ENCODE measurements around the gene AKAP11. TPM values are rescaled to one million over a fixed set of nuclear protein-coding genes. Genes with fewer than 3 reads are reported as not detected.

Gene AKAP11
- total and polyA plus RNA-seq, 2 of the 4 experiments (the other 2 are of a cell fraction): 8.0 to 19.7 TPM

DNA sequence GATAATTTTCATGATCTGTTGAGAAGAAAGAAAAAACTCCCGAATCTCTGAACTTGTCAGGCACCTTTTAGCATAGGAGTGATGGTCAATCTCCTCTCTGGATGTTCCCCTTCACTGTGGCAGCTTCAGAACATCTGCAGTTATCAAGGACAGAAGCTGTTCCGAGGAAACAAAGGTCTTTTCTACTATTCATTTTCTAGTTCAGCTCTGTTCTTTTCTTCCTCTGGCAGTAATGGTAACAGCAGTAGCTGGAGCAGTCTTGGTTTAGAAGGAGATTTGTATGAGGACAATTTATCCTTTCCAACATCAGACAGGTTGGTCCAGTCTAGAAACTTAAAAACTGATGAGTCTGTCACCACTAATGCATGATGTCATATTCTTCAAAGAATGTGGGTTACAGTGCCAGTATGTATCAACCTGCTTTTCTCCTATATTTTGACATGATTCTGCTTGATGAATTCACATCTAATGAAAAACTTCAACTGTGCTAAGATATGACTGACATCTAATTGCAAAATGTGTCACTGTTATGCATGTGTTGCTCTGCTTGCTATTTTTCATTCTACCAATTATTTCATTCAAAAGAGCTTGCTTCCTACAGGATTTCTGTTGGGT lies 41.0 kb downstream of the AKAP11 start:
- H3K4ac ChIP-seq (ENCODE audit: low read depth, low read length): no peak overlapping the region
- H2BK5ac ChIP-seq (ENCODE audit: low read depth, low read length, poor library complexity, severe bottlenecking): no peak overlapping the region
- peaks cover 9% of the 10 kb centered on the region for H3K36me3 ChIP-seq (ENCODE audit: control insufficient read depth, insufficient read depth, low read length)
- no peak overlapping the region for H3K56ac ChIP-seq (ENCODE audit: extremely low read depth, insufficient read depth, low read length)
- H2BK20ac ChIP-seq (ENCODE audit: low read depth, low read length): no peak overlapping the region
- no peak overlapping the region for H3K18ac ChIP-seq (ENCODE audit: low read depth, low read length)
- POLR2A ChIA-PET (ENCODE audit: unreplicated experiment): no interaction called here
- H2AK5ac ChIP-seq (ENCODE audit: low read depth, low read length): no peak overlapping the region
- H2BK15ac ChIP-seq (ENCODE audit: low read depth, low read length): no peak overlapping the region
- H2AK9ac ChIP-seq (replicated peaks; ENCODE audit: low read depth, low read length, poor library complexity): no peak overlapping the region
- H3K4me1 ChIP-seq (ENCODE audit: control insufficient read depth, insufficient read depth, low read length): no peaks in the 10 kb centered on the region
- H3K14ac ChIP-seq (replicated peaks; ENCODE audit: low read depth, low read length): no peak overlapping the region
- intact Hi-C loops (cut with micrococcal nuclease) (no loop called here), dilution Hi-C loops (cut with HindIII; ENCODE audit: low sequenced_read_pairs, unreplicated experiment) (no loop called here), in situ Hi-C loops (cut with MboI; ENCODE audit: low sequenced_read_pairs) (no loop called here)
- H3K9me1 ChIP-seq (ENCODE audit: insufficient read depth, low read length): peaks cover 3% of the 10 kb centered on the region; the same call in 1 of the 2 replicates
- CTCF ChIA-PET: no interaction called here
- no peak overlapping the region for H3K4me3 ChIP-seq (ENCODE audit: insufficient read depth, low read depth, low read length)
- H4K5ac ChIP-seq (ENCODE audit: low read depth, low read length): no peak overlapping the region
- no peak overlapping the region for H4K91ac ChIP-seq (ENCODE audit: insufficient read depth, low read depth, low read length)
- H3K27ac ChIP-seq (ENCODE audit: insufficient read depth, low read length): no peak overlapping the region
- H3K79me1 ChIP-seq (ENCODE audit: low read depth in 1 of 2, low read length in 2 of 2): no peaks in the 10 kb centered on the region; a peak in 1 of 4 replicates
- TF ChIP-seq CHD1 (IDR thresholded peaks at IDR 0.05; ENCODE audit: low read depth, low read length) (no peak), BHLHE40 (IDR thresholded peaks at IDR 0.05; ENCODE audit: low read depth, low read length) (no peak), SMC3 (IDR thresholded peaks at IDR 0.05; ENCODE audit: low read depth, low read length) (no peak), RCOR1 (IDR thresholded peaks at IDR 0.05; ENCODE audit: insufficient replicate concordance, low read length) (no peak), RFX5 (IDR thresholded peaks at IDR 0.05; ENCODE audit: low read depth, low read length) (no peak), RAD21 (IDR thresholded peaks at IDR 0.05; ENCODE audit: low read length) (no peak), MAZ (IDR thresholded peaks at IDR 0.05; ENCODE audit: borderline replicate concordance, low read depth, low read length) (no peak), NFE2L2 (IDR thresholded peaks at IDR 0.05; ENCODE audit: low read depth, low read length) (no peak), CEBPB (IDR thresholded peaks at IDR 0.05; ENCODE audit: low read depth, low read length) (no peak), MXI1 (IDR thresholded peaks at IDR 0.05; ENCODE audit: borderline replicate concordance, low read depth, low read length) (no peak), ELK1 (IDR thresholded peaks at IDR 0.05; ENCODE audit: borderline replicate concordance, low read depth, low read length) (no peak), MAFK (IDR thresholded peaks at IDR 0.05; ENCODE audit: low read depth, low read length) (no peak), FOS (IDR thresholded peaks at IDR 0.05; ENCODE audit: low read depth, low read length) (no peak), POLR2A (IDR thresholded peaks at IDR 0.05; ENCODE audit: low read depth, low read length) (no peak)
- TF ChIP-seq, protein P1, sequence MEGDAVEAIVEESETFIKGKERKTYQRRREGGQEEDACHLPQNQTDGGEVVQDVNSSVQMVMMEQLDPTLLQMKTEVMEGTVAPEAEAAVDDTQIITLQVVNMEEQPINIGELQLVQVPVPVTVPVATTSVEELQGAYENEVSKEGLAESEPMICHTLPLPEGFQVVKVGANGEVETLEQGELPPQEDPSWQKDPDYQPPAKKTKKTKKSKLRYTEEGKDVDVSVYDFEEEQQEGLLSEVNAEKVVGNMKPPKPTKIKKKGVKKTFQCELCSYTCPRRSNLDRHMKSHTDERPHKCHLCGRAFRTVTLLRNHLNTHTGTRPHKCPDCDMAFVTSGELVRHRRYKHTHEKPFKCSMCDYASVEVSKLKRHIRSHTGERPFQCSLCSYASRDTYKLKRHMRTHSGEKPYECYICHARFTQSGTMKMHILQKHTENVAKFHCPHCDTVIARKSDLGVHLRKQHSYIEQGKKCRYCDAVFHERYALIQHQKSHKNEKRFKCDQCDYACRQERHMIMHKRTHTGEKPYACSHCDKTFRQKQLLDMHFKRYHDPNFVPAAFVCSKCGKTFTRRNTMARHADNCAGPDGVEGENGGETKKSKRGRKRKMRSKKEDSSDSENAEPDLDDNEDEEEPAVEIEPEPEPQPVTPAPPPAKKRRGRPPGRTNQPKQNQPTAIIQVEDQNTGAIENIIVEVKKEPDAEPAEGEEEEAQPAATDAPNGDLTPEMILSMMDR (conservative IDR thresholded peaks at IDR 0.05; ENCODE audit: low read depth, low read length): no peak
- TF ChIP-seq, protein P2, sequence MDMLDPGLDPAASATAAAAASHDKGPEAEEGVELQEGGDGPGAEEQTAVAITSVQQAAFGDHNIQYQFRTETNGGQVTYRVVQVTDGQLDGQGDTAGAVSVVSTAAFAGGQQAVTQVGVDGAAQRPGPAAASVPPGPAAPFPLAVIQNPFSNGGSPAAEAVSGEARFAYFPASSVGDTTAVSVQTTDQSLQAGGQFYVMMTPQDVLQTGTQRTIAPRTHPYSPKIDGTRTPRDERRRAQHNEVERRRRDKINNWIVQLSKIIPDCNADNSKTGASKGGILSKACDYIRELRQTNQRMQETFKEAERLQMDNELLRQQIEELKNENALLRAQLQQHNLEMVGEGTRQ (IDR thresholded peaks at IDR 0.05; ENCODE audit: low read depth, low read length): no peak
- no peak overlapping the region for H2AFZ ChIP-seq (replicated peaks; ENCODE audit: low read length, poor library complexity)
- no TSS peak for BruUV-seq (replicated peaks)
- no peak overlapping the region for H3K23ac ChIP-seq (ENCODE audit: low read depth, low read length)
- ATAC-seq (ENCODE audit: low read depth) (no peak), DNase-seq (no peak)
- H2BK120ac ChIP-seq (ENCODE audit: low read depth, low read length): no peak overlapping the region
- no peaks in the 10 kb centered on the region for H4K20me1 ChIP-seq (ENCODE audit: insufficient read depth, low read length)
- no peak overlapping the region for H3K9ac ChIP-seq (ENCODE audit: low read depth, low read length)
- H3K9me3 ChIP-seq (ENCODE audit: control insufficient read depth, insufficient read depth, low read length): no peaks in the 10 kb centered on the region
- H3K27me3 ChIP-seq (ENCODE audit: control insufficient read depth, insufficient read depth, low read length): no peaks in the 10 kb centered on the region
- no peak overlapping the region for H3K4me2 ChIP-seq (ENCODE audit: low read depth, low read length)
- no CpG with 5 or more reads among the region's 2 CpGs for WGBS, 2 experiments (ENCODE audit: extremely low coverage in 2 of 2, insufficient read length in 1 of 2)
- no peak overlapping the region for H4K8ac ChIP-seq (ENCODE audit: low read depth in 2 of 2, low read length in 2 of 2)

All from IMR-90 (cell line).